ENCODE data around the gene WDFY1.

Gene WDFY1

GRCh38 chr2:223928113-223929006 is 16.8 kb downstream of the WDFY1 start:
- no peak for DNase-seq

GRCh38 chr2:223925106-223925505 is 20.0 kb downstream of the WDFY1 start:
- no peak for DNase-seq

- no peak for DNase-seq
Measured at GRCh38 chr2:223923976-223924375, 21.2 kb downstream of the WDFY1 start.

GRCh38 chr2:223922308-223922707 is 22.8 kb downstream of the WDFY1 start:
- no peak for DNase-seq

- DNase-seq, result no peak
Measured at GRCh38 chr2:223921204-223921603, 23.9 kb downstream of the WDFY1 start.

GRCh38 chr2:223920109-223920508 is 25.0 kb downstream of the WDFY1 start:
- no peak for DNase-seq

GRCh38 chr2:223918671-223919134 is 26.4 kb downstream of the WDFY1 start:
- DNase-seq, result no peak

GRCh38 chr2:223916181-223916920 is 28.8 kb downstream of the WDFY1 start:
- no peak for DNase-seq

- DNase-seq, result no peak
Measured at GRCh38 chr2:223915071-223915470, 30.1 kb downstream of the WDFY1 start.

- no peak for DNase-seq
Measured at GRCh38 chr2:223914324-223914723, 30.8 kb downstream of the WDFY1 start.

GRCh38 chr2:223909001-223909741 is 36.0 kb downstream of the WDFY1 start:
- DNase-seq, result no peak

- DNase-seq, result no peak
Measured at GRCh38 chr2:223908304-223908998, 36.7 kb downstream of the WDFY1 start.

- no peak for DNase-seq
Measured at GRCh38 chr2:223905996-223906395, 39.1 kb downstream of the WDFY1 start.

GRCh38 chr2:223901854-223902253 is 43.3 kb downstream of the WDFY1 start:
- no peak for DNase-seq

- no peak for DNase-seq
Measured at GRCh38 chr2:223901311-223901710, 43.8 kb downstream of the WDFY1 start.

- no peak for DNase-seq
Measured at GRCh38 chr2:223900531-223900930, 44.6 kb downstream of the WDFY1 start.

GRCh38 chr2:223900066-223900465 is 45.1 kb downstream of the WDFY1 start:
- no peak for DNase-seq

- no peak for DNase-seq
Measured at GRCh38 chr2:223897669-223898330, 47.3 kb downstream of the WDFY1 start.

GRCh38 chr2:223896833-223897311 is 48.3 kb downstream of the WDFY1 start:
- no peak for DNase-seq

GRCh38 chr2:223894968-223895367 is 50.2 kb downstream of the WDFY1 start:
- DNase-seq, result no peak

- DNase-seq, result no peak
Measured at GRCh38 chr2:223894009-223894408, 51.1 kb downstream of the WDFY1 start.

GRCh38 chr2:223890721-223891120 is 54.4 kb downstream of the WDFY1 start:
- DNase-seq, result no peak
